Kidney glomerular epithelial cell (primary cell): ENCODE data around the gene IRAK2.

ENCODE experiments used
- DNase-seq: peaks from one replicate; lab custom pipeline; 2025; lab: John Stamatoyannopoulos, UW

The IRAK2 gene

GRCh38 chr3:10224794-10225665 is 60.3 kb downstream of the IRAK2 start:
- peak; percentile 80 for DNase-seq

GRCh38 chr3:10226293-10226692 is 61.6 kb downstream of the IRAK2 start:
- DNase-seq: no peak

DNA sequence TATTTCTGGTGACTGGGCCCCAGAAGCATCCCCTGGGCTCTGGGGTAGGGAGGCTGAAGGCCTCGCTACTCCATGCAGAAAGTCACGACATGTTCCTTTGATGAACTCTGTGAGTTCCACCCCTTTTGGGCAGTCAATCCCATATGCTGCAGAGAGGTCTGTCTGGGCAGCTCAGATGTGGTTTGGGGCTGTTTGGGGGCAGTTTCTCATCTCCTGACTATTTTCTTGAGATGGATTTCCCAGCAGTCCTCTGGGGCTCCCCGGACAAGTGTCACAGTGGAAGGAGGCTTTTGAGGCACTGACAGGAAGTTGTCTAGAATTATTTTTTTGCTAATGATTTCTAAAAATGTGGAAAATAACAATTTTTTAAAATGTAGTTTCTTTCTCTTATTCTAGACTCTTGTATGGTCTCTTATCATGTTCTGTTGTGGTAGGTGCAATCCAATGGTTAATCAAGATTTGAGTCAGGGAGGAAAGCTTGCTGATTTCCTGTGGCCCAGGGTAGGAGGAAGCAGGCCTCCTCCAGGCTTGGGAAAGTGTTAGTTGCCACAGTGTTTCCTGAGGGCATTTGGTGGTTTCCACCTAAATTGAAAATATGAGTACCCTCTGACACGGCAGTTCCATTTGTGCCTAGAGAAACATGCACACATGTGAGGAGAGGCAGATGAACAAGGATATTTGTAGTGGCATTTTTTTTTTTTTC is 63.7 kb downstream of the IRAK2 start:
- no peak for DNase-seq

- DNase-seq: no peak
Measured at GRCh38 chr3:10229576-10229975, 64.9 kb downstream of the IRAK2 start.

DNA sequence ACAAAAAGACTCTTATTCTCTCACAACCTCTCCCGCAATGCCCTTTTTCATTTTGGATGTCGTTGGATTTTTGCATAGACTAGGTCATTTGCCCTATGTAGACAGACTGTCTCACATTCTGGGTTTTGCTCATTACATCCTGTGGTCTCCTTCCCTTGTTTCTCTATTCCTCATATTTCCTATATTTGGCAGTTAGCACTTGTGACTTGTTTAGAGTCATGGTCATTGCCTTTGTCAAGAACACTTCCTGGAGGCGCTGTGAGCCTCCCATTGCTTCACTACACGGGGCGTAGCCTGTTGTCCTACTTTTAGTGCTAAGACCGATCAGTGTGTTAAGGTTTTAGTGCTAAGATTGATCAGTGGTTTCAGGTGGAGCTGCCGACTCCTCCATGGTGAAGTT is 67.4 kb downstream of the IRAK2 start:
- no peak for DNase-seq

GRCh38 chr3:10233988-10234387 is 69.3 kb downstream of the IRAK2 start:
- DNase-seq: no peak

GRCh38 chr3:10234526-10235230 is 70.0 kb downstream of the IRAK2 start:
- no peak for DNase-seq

GRCh38 chr3:10235551-10235950 is 70.8 kb downstream of the IRAK2 start:
- DNase-seq: no peak

DNA sequence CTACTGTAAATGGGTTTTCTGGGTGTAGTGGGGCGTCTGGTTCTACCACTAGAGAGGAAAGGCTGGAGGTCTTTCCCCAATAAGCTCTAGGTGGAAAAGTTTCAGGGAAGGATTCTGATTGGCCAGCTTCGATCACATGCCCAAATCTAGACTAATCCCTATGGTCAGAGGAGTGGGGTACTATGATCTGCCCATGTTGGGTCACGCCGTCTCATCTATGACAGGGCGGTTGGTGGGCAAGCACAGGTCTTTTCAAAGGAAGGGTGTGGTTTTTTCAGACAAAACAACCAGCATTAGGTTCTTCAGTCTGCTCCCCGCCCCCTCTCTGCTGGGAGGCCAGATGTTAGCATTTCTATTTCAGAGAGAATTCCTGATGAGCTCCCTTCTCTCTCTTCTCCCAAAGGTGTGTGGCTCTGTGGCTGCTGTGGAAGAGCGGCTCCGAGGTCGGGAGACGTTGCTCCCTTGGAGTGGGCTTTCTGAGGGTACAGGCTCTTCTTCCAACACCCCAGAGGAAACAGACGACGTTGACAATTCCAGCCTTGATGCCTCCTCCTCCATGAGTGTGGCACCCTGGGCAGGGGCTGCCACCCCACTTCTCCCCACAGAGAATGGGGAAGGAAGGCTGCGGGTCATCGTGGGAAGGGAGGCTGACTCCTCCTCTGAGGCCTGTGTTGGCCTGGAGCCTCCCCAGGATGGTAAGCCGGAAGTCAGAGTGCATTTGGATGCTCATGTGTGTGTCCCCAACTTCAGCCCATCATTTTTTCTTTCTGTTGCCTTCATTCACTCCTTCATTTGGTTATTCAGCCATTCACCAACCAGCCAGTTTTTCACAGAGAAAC is 73.8 kb downstream of the IRAK2 start:
- no peak for DNase-seq

DNA sequence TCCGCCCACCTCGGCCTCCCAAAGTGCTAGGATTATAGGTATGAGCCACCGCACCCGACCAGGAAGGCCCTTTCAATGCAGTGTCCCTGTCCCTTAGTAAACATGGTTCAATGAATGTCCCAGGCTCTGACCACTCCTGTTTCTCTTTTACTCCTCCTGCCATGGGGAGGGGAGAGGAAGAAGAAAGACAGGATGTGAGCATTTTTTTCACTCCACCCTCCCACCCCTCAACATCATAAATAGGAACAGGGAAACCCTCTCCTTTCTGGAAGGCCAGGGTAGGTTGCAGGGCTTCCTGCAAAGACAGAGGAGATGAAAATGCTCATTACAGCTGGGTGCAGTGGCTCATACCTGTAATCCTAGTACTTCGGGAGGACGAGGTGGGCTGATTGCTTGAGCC is 76.1 kb downstream of the IRAK2 start:
- no peak for DNase-seq

- peak; percentile 62 for DNase-seq
Measured at GRCh38 chr3:10242182-10243065, 77.7 kb downstream of the IRAK2 start.

DNA sequence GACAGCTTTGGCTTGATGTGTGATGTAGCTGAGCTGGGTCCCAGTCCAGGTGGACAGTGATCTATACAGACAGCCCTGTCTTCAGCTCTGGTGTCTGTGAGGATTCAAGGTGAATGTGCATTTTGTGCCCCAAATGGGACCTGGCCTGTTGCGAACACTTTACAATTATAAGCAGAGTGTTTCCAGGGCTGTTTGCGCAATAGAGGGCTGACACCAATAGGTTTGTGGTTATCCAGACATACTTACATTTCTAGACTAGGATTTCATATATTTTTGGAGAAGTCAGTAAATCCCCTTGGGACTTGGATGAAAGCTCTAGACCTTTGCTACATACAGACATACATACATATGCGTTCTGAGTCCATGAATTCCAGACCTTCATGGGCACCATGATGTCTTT is 79.3 kb downstream of the IRAK2 start:
- no peak for DNase-seq

DNA sequence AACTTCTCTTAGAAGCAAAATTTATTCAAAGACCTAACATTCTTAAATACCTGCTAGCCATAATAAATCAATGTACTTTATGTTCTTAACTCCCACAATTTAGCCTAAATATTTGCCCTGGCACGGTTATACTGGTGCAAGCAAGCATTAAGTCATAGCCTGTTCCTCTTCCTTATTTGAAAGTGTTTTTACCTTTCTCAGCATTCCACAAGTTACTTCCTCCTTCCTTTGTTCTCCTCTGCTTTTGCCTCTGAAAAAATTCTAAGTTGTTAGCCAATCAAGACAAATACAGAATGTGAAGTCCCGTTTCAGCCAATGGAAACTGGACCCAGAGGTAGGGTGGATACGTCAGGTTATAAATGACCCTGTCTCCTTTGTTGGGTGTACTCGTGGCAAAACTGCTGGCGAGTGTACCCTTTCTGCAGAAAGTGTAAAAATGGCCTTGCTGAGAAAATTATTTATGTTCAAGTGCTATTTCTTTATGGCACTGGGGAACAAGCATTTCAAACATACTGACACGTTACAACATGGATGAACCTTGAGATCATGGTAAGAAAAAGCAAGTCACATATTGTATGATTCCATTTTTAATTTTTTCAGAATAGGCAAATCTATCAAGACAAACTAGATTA is 80.5 kb downstream of the IRAK2 start:
- no peak for DNase-seq

- DNase-seq: no peak
Measured at GRCh38 chr3:10247679-10248183, 83.0 kb downstream of the IRAK2 start.

- DNase-seq: peak; percentile 83
Measured at GRCh38 chr3:10248184-10248983, 83.7 kb downstream of the IRAK2 start, which contains the start of gene TATDN2. Gene TATDN2 (plus strand): TSS chr3:10248459. CDS start chr3:10249201, 742 bp downstream.

GRCh38 chr3:10248984-10249748 is 84.4 kb downstream of the IRAK2 start:
- no peak for DNase-seq

GRCh38 chr3:10249833-10250232 is 85.1 kb downstream of the IRAK2 start:
- no peak for DNase-seq

GRCh38 chr3:10251006-10251405 is 86.3 kb downstream of the IRAK2 start:
- DNase-seq: no peak
